PFSK-1 (cell line): ENCODE measurements around the gene ELOVL6.

Experiments
- POLR2AphosphoS5 ChIP-seq: IDR thresholded peaks from 2 replicates; pipeline ENCODE4 v1.6.1; 2012; ENCODE audit warnings: low read depth, mild to moderate bottlenecking, control low read depth, low read length, moderate library complexity
- TAF1 ChIP-seq: IDR thresholded peaks from 2 replicates; pipeline ENCODE4 v1.6.1; 2012; ENCODE audit warnings: low read length, control low read depth, borderline replicate concordance; ENCODE audit not compliant: insufficient read depth

DNA sequence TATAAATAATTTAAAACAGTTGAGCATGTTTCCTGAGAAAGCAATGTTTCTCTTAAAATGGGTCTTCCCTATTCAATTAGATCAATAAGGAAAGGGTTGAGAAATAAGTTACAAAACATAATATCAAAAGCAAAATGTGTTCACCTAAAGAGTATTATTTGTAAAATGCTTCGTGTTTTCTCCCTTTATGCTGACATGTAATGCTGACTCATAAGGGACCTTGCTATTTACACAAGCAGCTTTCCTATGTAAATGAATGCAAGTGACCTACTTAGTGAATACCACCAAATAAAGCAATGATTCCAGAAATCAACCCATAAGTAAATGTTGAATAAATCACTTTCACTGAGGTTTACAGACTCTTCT, 91.5 kb downstream of the ELOVL6 start:
- TF ChIP-seq TAF1 (no peak), POLR2AphosphoS5 (no peak)
